IMR-90 (cell line): ENCODE data around the gene ZNF346. TPM values are rescaled to one million over a fixed set of nuclear protein-coding genes. Genes with fewer than 3 reads are reported as not detected.

Experiments
- ATAC-seq: fragments of 200-7000 bp; cut with Tn5 transposase; 2 replicates; pipeline ENCODE4 v1.9.1; 2020; ENCODE audit warnings: low read depth, mild to moderate bottlenecking, moderate library complexity
- BruUV-seq: library from RNA; stranded (reverse); fragments of 400-500 nt; replicated peaks from 2 replicates; lab custom pipeline; 2021; lab: Mats Ljungman, UMichigan
- CTCF ChIA-PET: fragments of 300-600 bp; formaldehyde crosslinking; extraction: SDS; loops from one replicate; lab custom pipeline; 2021; ENCODE audit warnings: antibody characterized with exemption; lab: Yijun Ruan, JAX
- POLR2A ChIA-PET: fragments of 300-600 bp; sonication (Branson Sonifier 250); formaldehyde crosslinking; loops from one replicate; lab custom pipeline; 2022; ENCODE audit warnings: antibody characterized with exemption; ENCODE audit not compliant: unreplicated experiment; lab: Charles Lee
- DNase-seq: peaks from one replicate; pipeline ENCODE4 v3.0.0; 2013
- H2AFZ ChIP-seq: replicated peaks from 2 replicates; pipeline ENCODE3; 2013; ENCODE audit warnings: low read length, mild to moderate bottlenecking; ENCODE audit not compliant: poor library complexity
- H2AK5ac ChIP-seq: 2 replicates; pipeline ENCODE4 v1.6.1; 2013; ENCODE audit warnings: low read depth, low read length, inconsistent platforms
- H2AK9ac ChIP-seq: replicated peaks from 2 replicates; pipeline ENCODE3; 2013; ENCODE audit warnings: mild to moderate bottlenecking, low read depth, low read length, moderate library complexity; ENCODE audit not compliant: poor library complexity
- H2BK120ac ChIP-seq: 2 replicates; pipeline ENCODE4 v1.6.1; 2013; ENCODE audit warnings: low read depth, low read length, inconsistent platforms
- H2BK15ac ChIP-seq: 3 replicates; pipeline ENCODE4 v1.6.1; 2013; ENCODE audit warnings: low read depth, low read length, inconsistent platforms
- H2BK20ac ChIP-seq: 2 replicates; pipeline ENCODE4 v1.6.1; 2013; ENCODE audit warnings: low read depth, mild to moderate bottlenecking, inconsistent platforms, low read length, moderate library complexity
- H2BK5ac ChIP-seq: 2 replicates; pipeline ENCODE4 v1.6.1; 2013; ENCODE audit warnings: mild to moderate bottlenecking, low read depth, low read length, inconsistent platforms; ENCODE audit not compliant: poor library complexity, severe bottlenecking
- H3K14ac ChIP-seq: replicated peaks from 2 replicates; pipeline ENCODE4 v1.6.1; 2013; ENCODE audit warnings: low read depth, low read length, inconsistent platforms
- H3K18ac ChIP-seq: 2 replicates; pipeline ENCODE4 v1.6.1; 2013; ENCODE audit warnings: low read depth, low read length, control low read depth
- H3K23ac ChIP-seq: 2 replicates; pipeline ENCODE4 v1.6.1; 2013; ENCODE audit warnings: low read depth, low read length, inconsistent platforms
- H3K27ac ChIP-seq: 2 replicates; pipeline ENCODE4 v1.5.1; 2013; ENCODE audit warnings: mild to moderate bottlenecking, control low read depth, low read length; ENCODE audit not compliant: insufficient read depth
- H3K27me3 ChIP-seq: 2 replicates; pipeline ENCODE4 v1.6.1; 2013; ENCODE audit warnings: low read length; ENCODE audit not compliant: control insufficient read depth, insufficient read depth
- H3K36me3 ChIP-seq: 2 replicates; pipeline ENCODE4 v1.6.1; 2013; ENCODE audit warnings: low read length, mixed read lengths; ENCODE audit not compliant: control insufficient read depth, insufficient read depth
- H3K4ac ChIP-seq: 2 replicates; pipeline ENCODE4 v1.6.1; 2013; ENCODE audit warnings: low read depth, low read length, inconsistent platforms
- H3K4me1 ChIP-seq: 2 replicates; pipeline ENCODE4 v1.6.1; 2013; ENCODE audit warnings: low read length, mixed read lengths; ENCODE audit not compliant: control insufficient read depth, insufficient read depth
- H3K4me2 ChIP-seq: 2 replicates; pipeline ENCODE4 v1.6.1; 2013; ENCODE audit warnings: low read depth, mild to moderate bottlenecking, control low read depth, low read length, moderate library complexity
- H3K4me3 ChIP-seq: 2 replicates; pipeline ENCODE4 v1.5.1; 2013; ENCODE audit warnings: low read depth, mild to moderate bottlenecking, control low read depth, low read length, moderate library complexity; ENCODE audit not compliant: insufficient read depth
- H3K56ac ChIP-seq: 2 replicates; pipeline ENCODE4 v1.6.1; 2013; ENCODE audit warnings: low read length, inconsistent platforms; ENCODE audit not compliant: insufficient read depth; ENCODE audit errors: extremely low read depth
- H3K79me1 ChIP-seq, 2 experiments: 2 replicates each; pipeline ENCODE4 v1.6.1; 2013; ENCODE audit warnings: low read length in 2 of 2, inconsistent platforms in 1 of 2, low read depth in 1 of 2
- H3K9ac ChIP-seq: 2 replicates; pipeline ENCODE4 v1.6.1; 2013; ENCODE audit warnings: low read depth, low read length, control low read depth
- H3K9me1 ChIP-seq: 2 replicates; pipeline ENCODE4 v1.6.1; 2013; ENCODE audit warnings: low read length, inconsistent platforms; ENCODE audit not compliant: insufficient read depth
- H3K9me3 ChIP-seq: 2 replicates; pipeline ENCODE4 v1.6.1; 2013; ENCODE audit warnings: low read length; ENCODE audit not compliant: control insufficient read depth, insufficient read depth
- H4K20me1 ChIP-seq: 2 replicates; pipeline ENCODE4 v1.6.1; 2013; ENCODE audit warnings: low read length, inconsistent platforms; ENCODE audit not compliant: insufficient read depth
- H4K5ac ChIP-seq: 2 replicates; pipeline ENCODE4 v1.6.1; 2013; ENCODE audit warnings: mild to moderate bottlenecking, low read depth, low read length, control low read depth
- H4K8ac ChIP-seq, 2 experiments: 2 replicates each; pipeline ENCODE4 v1.6.1; 2013; ENCODE audit warnings: low read depth in 2 of 2, low read length in 2 of 2, control low read depth in 1 of 2, inconsistent platforms in 1 of 2
- H4K91ac ChIP-seq: 2 replicates; pipeline ENCODE4 v1.6.1; 2013; ENCODE audit warnings: low read depth, low read length, inconsistent platforms; ENCODE audit not compliant: insufficient read depth
- BHLHE40 ChIP-seq: fragments of 150-350 bp; IDR thresholded peaks from 2 replicates; pipeline ENCODE4 v1.6.1; 2016; ENCODE audit warnings: mild to moderate bottlenecking, low read depth, low read length
- CEBPB ChIP-seq: IDR thresholded peaks from 2 replicates; pipeline ENCODE4 v1.6.1; 2012; ENCODE audit warnings: low read depth, low read length, improper control_type of control experiment
- CHD1 ChIP-seq: IDR thresholded peaks from 2 replicates; pipeline ENCODE4 v1.6.1; 2012; ENCODE audit warnings: low read depth, low read length, improper control_type of control experiment
- FOS ChIP-seq: fragments of 150-350 bp; IDR thresholded peaks from 2 replicates; pipeline ENCODE4 v1.6.1; 2016; ENCODE audit warnings: low read depth, low read length
- MAFK ChIP-seq: IDR thresholded peaks from 2 replicates; pipeline ENCODE4 v1.6.1; 2012; ENCODE audit warnings: low read depth, low read length, improper control_type of control experiment
- MAZ ChIP-seq: IDR thresholded peaks from 2 replicates; pipeline ENCODE4 v1.6.1; 2012; ENCODE audit warnings: low read depth, mild to moderate bottlenecking, low read length, improper control_type of control experiment, moderate library complexity, borderline replicate concordance
- MXI1 ChIP-seq: IDR thresholded peaks from 2 replicates; pipeline ENCODE4 v1.6.1; 2012; ENCODE audit warnings: low read depth, mild to moderate bottlenecking, low read length, moderate library complexity, borderline replicate concordance
- NFE2L2 ChIP-seq: fragments of 150-350 bp; IDR thresholded peaks from 2 replicates; pipeline ENCODE4 v1.6.1; 2016; ENCODE audit warnings: low read depth, mild to moderate bottlenecking, low read length
- POLR2A ChIP-seq: IDR thresholded peaks from 2 replicates; pipeline ENCODE4 v1.6.1; 2012; ENCODE audit warnings: mild to moderate bottlenecking, low read depth, low read length
- RAD21 ChIP-seq: IDR thresholded peaks from 2 replicates; pipeline ENCODE4 v1.6.1; 2012; ENCODE audit warnings: low read length, improper control_type of control experiment
- RCOR1 ChIP-seq: IDR thresholded peaks from 2 replicates; pipeline ENCODE4 v1.6.1; 2012; ENCODE audit warnings: mild to moderate bottlenecking, low read length, improper control_type of control experiment; ENCODE audit not compliant: insufficient replicate concordance
- RFX5 ChIP-seq: IDR thresholded peaks from 2 replicates; pipeline ENCODE4 v1.8.0; 2012; ENCODE audit warnings: low read depth, mild to moderate bottlenecking, low read length, moderate library complexity
- SMC3 ChIP-seq: fragments of 150-350 bp; IDR thresholded peaks from 2 replicates; pipeline ENCODE4 v1.6.1; 2016; ENCODE audit warnings: low read depth, mild to moderate bottlenecking, antibody characterized with exemption, low read length, moderate library complexity
- WGBS, 2 experiments: methylation state at CpG; one replicate each; pipeline versions ENCODE4 v1.1.5 to v1.1.7; 2013; ENCODE audit warnings: missing lambda C conversion rate in 2 of 2; ENCODE audit not compliant: insufficient read length in 1 of 2; ENCODE audit errors: extremely low coverage in 2 of 2; 5-methylcytosine and 5-hydroxymethylcytosine counted together
- dilution Hi-C: fragments of 300-500 bp; cut with HindIII; formaldehyde crosslinking; loops from one replicate; pipeline ENCODE4 v1.14.3; 2018; ENCODE audit warnings: low sequenced_read_pairs; ENCODE audit not compliant: unreplicated experiment
- in situ Hi-C: fragments of 300-500 bp; cut with MboI; formaldehyde crosslinking; loops from 3 replicates; pipeline ENCODE4 v1.14.3; 2019; ENCODE audit warnings: low sequenced_read_pairs, inconsistent platforms, mixed read lengths
- intact Hi-C: fragments of 100-400 bp; cut with micrococcal nuclease; formaldehyde crosslinking; loops from 2 replicates; pipeline ENCODE4 v1.10.0; 2022
- polyA plus RNA-seq, 3 experiments: library from polyadenylated mRNA; depleted of rRNA; stranded (reverse); fragments of >200 nt; gene quantifications; 2 replicates each; pipeline ENCODE4 v1.2.3, GENCODE V29; 2012; ENCODE audit warnings: low replicate concordance in 1 of 3
- total RNA-seq: library from RNA; depleted of rRNA; stranded (reverse); fragments of >200 nt; gene quantifications from 2 replicates; pipeline ENCODE4 v1.2.3, GENCODE V29; 2012
- TF ChIP-seq, protein P1 (sequence below): conservative IDR thresholded peaks from 2 replicates; pipeline ENCODE4 v1.5.1; 2012; ENCODE audit warnings: mild to moderate bottlenecking, low read depth, low read length, improper control_type of control experiment
- TF ChIP-seq, protein P2 (sequence below): fragments of 150-350 bp; IDR thresholded peaks from 2 replicates; pipeline ENCODE4 v1.6.1; 2017; ENCODE audit warnings: mild to moderate bottlenecking, antibody characterized with exemption, low read length, low read depth
- TF ChIP-seq, protein P3 (sequence below): fragments of 150-350 bp; IDR thresholded peaks from 2 replicates; pipeline ENCODE4 v1.6.1; 2016; ENCODE audit warnings: low read depth, mild to moderate bottlenecking, low read length, moderate library complexity, borderline replicate concordance

ZNF346 gene
- total and polyA plus RNA-seq, 2 of the 4 experiments (the other 2 are of a cell fraction): 15.1 to 17.0 TPM

DNA sequence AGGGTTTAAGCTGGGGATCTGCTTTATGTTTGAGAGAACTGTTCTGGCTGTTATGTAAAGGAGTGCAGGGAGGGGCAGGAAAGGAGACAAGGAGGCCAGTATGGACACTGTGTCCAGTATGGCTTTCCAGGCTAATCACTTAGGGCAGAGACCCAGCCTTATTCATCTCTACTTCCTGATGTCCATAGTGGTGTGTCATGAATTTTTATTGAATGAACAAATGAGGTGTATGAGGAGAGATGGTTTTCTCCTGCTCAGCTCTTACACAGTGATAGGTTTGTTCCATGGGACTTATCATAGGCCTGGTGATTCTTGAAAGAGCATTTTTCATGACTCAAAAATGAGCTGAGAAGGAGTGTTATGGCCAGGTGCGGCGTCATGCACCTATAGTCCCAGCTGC lies 43.7 kb downstream of the ZNF346 start:
- POLR2A ChIA-PET: no interaction called here
- CTCF ChIA-PET: interaction anchor here (0.6 to 1.4 kb wide), 3 partner anchors 45 to 406 kb away, joined by 3 to 4 read pairs (median 3); no protein-coding TSS in a partner anchor

More for the DNA sequence above, 43.7 kb downstream of the ZNF346 start:
- Histone ChIP-seq H3K27me3 (no peaks in the 10 kb centered on the region), H3K4me1 (peaks cover 5% of the 10 kb centered on the region), H2AK9ac (no peak overlapping the region), H3K4me2 (no peak overlapping the region), H3K23ac (no peak overlapping the region), H3K18ac (no peak overlapping the region), H3K27ac (no peak overlapping the region), H4K91ac (no peak overlapping the region), H4K20me1 (no peaks in the 10 kb centered on the region), H3K56ac (no peak overlapping the region), H3K79me1 (no peaks in the 10 kb centered on the region), H2BK20ac (no peak overlapping the region), H3K9me3 (no peaks in the 10 kb centered on the region), H2BK15ac (no peak overlapping the region), H4K8ac (no peak overlapping the region), H4K5ac (no peak overlapping the region), H3K4ac (no peak overlapping the region), H3K36me3 (peaks cover 29% of the 10 kb centered on the region), H2AK5ac (no peak overlapping the region), H2AFZ (no peak overlapping the region), H3K9me1 (peaks cover 9% of the 10 kb centered on the region; the same call in 1 of the 2 replicates), H3K9ac (no peak overlapping the region), H3K14ac (no peak overlapping the region), H2BK5ac (no peak overlapping the region), H2BK120ac (no peak overlapping the region), H3K4me3 (no peak overlapping the region)
- ATAC-seq (0 out of 2 replicates have a peak, but pooled peaks have one; percentile 19), DNase-seq (peak; percentile 32)
- dilution Hi-C loops: no loop called here
- no CpG with 5 or more reads among the region's 2 CpGs for WGBS, 2 experiments
- intact Hi-C loops: no loop called here
- in situ Hi-C loops: no loop called here
- BruUV-seq: no TSS peak
- no peak for TF ChIP-seq CHD1
- no peak for TF ChIP-seq NFE2L2
- TF ChIP-seq, protein P1, sequence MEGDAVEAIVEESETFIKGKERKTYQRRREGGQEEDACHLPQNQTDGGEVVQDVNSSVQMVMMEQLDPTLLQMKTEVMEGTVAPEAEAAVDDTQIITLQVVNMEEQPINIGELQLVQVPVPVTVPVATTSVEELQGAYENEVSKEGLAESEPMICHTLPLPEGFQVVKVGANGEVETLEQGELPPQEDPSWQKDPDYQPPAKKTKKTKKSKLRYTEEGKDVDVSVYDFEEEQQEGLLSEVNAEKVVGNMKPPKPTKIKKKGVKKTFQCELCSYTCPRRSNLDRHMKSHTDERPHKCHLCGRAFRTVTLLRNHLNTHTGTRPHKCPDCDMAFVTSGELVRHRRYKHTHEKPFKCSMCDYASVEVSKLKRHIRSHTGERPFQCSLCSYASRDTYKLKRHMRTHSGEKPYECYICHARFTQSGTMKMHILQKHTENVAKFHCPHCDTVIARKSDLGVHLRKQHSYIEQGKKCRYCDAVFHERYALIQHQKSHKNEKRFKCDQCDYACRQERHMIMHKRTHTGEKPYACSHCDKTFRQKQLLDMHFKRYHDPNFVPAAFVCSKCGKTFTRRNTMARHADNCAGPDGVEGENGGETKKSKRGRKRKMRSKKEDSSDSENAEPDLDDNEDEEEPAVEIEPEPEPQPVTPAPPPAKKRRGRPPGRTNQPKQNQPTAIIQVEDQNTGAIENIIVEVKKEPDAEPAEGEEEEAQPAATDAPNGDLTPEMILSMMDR: no peak
- TF ChIP-seq, protein P2, sequence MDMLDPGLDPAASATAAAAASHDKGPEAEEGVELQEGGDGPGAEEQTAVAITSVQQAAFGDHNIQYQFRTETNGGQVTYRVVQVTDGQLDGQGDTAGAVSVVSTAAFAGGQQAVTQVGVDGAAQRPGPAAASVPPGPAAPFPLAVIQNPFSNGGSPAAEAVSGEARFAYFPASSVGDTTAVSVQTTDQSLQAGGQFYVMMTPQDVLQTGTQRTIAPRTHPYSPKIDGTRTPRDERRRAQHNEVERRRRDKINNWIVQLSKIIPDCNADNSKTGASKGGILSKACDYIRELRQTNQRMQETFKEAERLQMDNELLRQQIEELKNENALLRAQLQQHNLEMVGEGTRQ: no peak
- no peak for TF ChIP-seq BHLHE40
- TF ChIP-seq MXI1: no peak
- TF ChIP-seq RCOR1: no peak
- TF ChIP-seq RAD21: no peak
- TF ChIP-seq FOS: no peak
- no peak for TF ChIP-seq RFX5
- TF ChIP-seq, protein P3, sequence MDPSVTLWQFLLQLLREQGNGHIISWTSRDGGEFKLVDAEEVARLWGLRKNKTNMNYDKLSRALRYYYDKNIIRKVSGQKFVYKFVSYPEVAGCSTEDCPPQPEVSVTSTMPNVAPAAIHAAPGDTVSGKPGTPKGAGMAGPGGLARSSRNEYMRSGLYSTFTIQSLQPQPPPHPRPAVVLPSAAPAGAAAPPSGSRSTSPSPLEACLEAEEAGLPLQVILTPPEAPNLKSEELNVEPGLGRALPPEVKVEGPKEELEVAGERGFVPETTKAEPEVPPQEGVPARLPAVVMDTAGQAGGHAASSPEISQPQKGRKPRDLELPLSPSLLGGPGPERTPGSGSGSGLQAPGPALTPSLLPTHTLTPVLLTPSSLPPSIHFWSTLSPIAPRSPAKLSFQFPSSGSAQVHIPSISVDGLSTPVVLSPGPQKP: no peak
- TF ChIP-seq MAZ: no peak
- no peak for TF ChIP-seq MAFK
- no peak for TF ChIP-seq POLR2A
- TF ChIP-seq CEBPB: no peak
- no peak for TF ChIP-seq SMC3
